VCaP (cell line): Measurements from ENCODE around the gene PRPF38B.
"Not testable (repeated sequence)": the region's sequence is repeated elsewhere in the genome, so short reads cannot be mapped to it uniquely, and the experiment has no call there.

ENCODE experiments used
- H3K27ac ChIP-seq: fragments of 450-650 bp; 2 replicates; pipeline ENCODE4 v1.5.1; 2017
- CTCF ChIP-seq: fragments of 450-650 bp; conservative IDR thresholded peaks from 2 replicates; pipeline ENCODE4 v1.5.1; 2017; ENCODE audit warnings: mild to moderate bottlenecking, moderate library complexity

Gene PRPF38B

DNA sequence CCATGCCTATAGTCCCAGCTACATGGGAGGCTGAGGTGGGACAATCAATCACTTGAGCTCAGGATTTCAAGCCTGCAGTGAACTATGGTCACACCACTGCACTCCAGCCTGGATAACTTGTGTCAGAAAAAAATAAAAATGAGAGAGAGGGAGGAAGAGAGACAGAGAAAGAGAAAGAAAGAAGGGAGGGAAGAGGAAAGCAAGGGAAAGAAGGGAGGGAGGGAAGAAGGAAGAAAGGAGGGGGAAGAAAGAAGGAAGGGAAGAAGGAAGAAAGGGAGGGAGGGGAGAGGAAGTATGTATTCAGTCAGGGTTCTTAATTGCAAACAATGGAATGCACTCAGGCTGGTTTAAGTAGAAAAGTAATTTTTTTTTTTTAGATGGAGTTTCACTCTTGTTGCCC lies 23.3 kb upstream of the PRPF38B start:
- TF ChIP-seq CTCF = no peak
- no peak overlapping the region for H3K27ac ChIP-seq

- TF ChIP-seq CTCF = no peak
- no peak overlapping the region for H3K27ac ChIP-seq
Measured at GRCh38 chr1:108669679-108670078, 22.4 kb upstream of the PRPF38B start.

DNA sequence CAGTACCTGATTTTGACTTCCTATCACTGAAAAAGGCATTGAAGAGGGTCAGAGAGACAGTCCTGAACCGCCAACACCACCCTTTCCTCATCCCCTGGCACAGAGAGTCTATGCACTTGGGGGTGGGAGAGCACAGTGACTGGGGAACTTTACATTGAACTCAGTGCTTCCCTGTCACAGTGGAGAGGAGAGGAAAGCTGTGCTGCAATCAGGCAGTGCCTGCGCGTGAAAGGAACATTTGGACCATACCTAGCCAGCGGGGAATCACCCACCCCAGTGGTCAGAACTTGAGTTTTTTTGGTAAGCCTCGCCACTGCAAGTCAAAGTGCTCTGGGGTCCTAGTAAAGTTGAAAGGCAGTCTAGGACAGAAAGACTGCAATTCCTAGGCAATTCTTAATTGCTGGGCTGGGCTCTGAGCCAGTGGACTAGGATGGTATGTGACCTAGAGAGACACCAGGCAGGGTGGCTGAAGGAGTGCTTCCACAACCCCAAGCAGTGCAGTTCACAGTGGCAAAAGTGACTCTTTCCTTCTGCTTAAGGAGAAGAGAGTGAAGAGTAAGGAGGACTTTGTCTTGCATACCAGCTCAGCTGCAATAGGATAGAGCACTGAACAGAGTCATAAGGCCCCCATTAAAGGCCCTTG lies 21.9 kb upstream of the PRPF38B start:
- TF ChIP-seq CTCF = no peak
- H3K27ac ChIP-seq = no peak overlapping the region

GRCh38 chr1:108671143-108671542 lies 21.0 kb upstream of the PRPF38B start:
- no peak for TF ChIP-seq CTCF
- H3K27ac ChIP-seq = no peak overlapping the region

GRCh38 chr1:108678706-108679105 lies 13.4 kb upstream of the PRPF38B start:
- no peak for TF ChIP-seq CTCF
- no peak overlapping the region for H3K27ac ChIP-seq

- TF ChIP-seq CTCF = no peak
- H3K27ac ChIP-seq = no peak overlapping the region
Measured at GRCh38 chr1:108679586-108680213, 12.4 kb upstream of the PRPF38B start.

GRCh38 chr1:108681701-108682100 lies 10.4 kb upstream of the PRPF38B start:
- H3K27ac ChIP-seq = not testable (repeated sequence)

GRCh38 chr1:108685529-108685928 lies 6.6 kb upstream of the PRPF38B start:
- TF ChIP-seq CTCF = no peak
- peak overlapping the region; percentile 74 for H3K27ac ChIP-seq
